Kidney capillary endothelial cell (primary cell): ENCODE data around the gene KRTAP9-6.
"Not testable (repeated sequence)": the region's sequence is repeated elsewhere in the genome, so short reads cannot be mapped to it uniquely, and the experiment has no call there.

Experiments used
- DNase-seq: peaks from one replicate; pipeline ENCODE4 v3.0.0-alpha.2; 2018; ENCODE audit warnings: low spot score

Gene KRTAP9-6

GRCh38 chr17:41265078-41265477 is at the start of gene KRTAP9-6:
KRTAP9-6 (plus strand) TSS chr17:41265378; CDS start chr17:41265378, 0 bp downstream.
- no peak for DNase-seq

GRCh38 chr17:41215681-41216080 is 49.5 kb upstream of the KRTAP9-6 start:
- no peak for DNase-seq

GRCh38 chr17:41223821-41224220 is 41.4 kb upstream of the KRTAP9-6 start:
- DNase-seq, result no peak

- no peak for DNase-seq
These were observed 39.1 kb upstream of the KRTAP9-6 start for GRCh38 chr17:41226051-41226450.

- DNase-seq, result not testable (repeated sequence)
These were observed 38.5 kb upstream of the KRTAP9-6 start, which contains the start of gene KRTAP9-2 for GRCh38 chr17:41226598-41227095. KRTAP9-2 (plus strand) TSS chr17:41226648; CDS start chr17:41226655, 7 bp downstream.

- no peak for DNase-seq
These were observed 35.1 kb upstream of the KRTAP9-6 start for GRCh38 chr17:41230094-41230493.

GRCh38 chr17:41231731-41232130 is 33.4 kb upstream of the KRTAP9-6 start:
- DNase-seq, result no peak

- DNase-seq, result not testable (repeated sequence)
These were observed 32.6 kb upstream of the KRTAP9-6 start, which contains the start of gene KRTAP9-3 for GRCh38 chr17:41232399-41233105. KRTAP9-3 (plus strand) TSS chr17:41232449; CDS start chr17:41232502, 53 bp downstream.

- not testable (repeated sequence) for DNase-seq
These were observed 28.1 kb upstream of the KRTAP9-6 start for GRCh38 chr17:41237116-41237515.

- DNase-seq, result not testable (repeated sequence)
These were observed 27.2 kb upstream of the KRTAP9-6 start, which contains the start of gene KRTAP9-8 for GRCh38 chr17:41237949-41238437. KRTAP9-8 (plus strand) TSS chr17:41237999; CDS start chr17:41238052, 53 bp downstream.

- not testable (repeated sequence) for DNase-seq
These were observed 18.0 kb upstream of the KRTAP9-6 start for GRCh38 chr17:41246995-41247787.

- DNase-seq, result not testable (repeated sequence)
These were observed 15.4 kb upstream of the KRTAP9-6 start, which contains the start of gene KRTAP9-4 for GRCh38 chr17:41249637-41250240. KRTAP9-4 (plus strand) TSS chr17:41249687; CDS start chr17:41249721, 34 bp downstream.

- no peak for DNase-seq
These were observed 13.9 kb upstream of the KRTAP9-6 start for GRCh38 chr17:41251261-41251660.

GRCh38 chr17:41254861-41255260 is 10.3 kb upstream of the KRTAP9-6 start:
- DNase-seq, result no peak

GRCh38 chr17:41255381-41256290 is 9.5 kb upstream of the KRTAP9-6 start, which contains the start of gene KRTAP9-9:
KRTAP9-9 (plus strand) TSS chr17:41255384.
- DNase-seq, result not testable (repeated sequence)

- no peak for DNase-seq
These were observed 8.9 kb upstream of the KRTAP9-6 start for GRCh38 chr17:41256291-41256685.

- no peak for DNase-seq
These were observed 6.8 kb upstream of the KRTAP9-6 start for GRCh38 chr17:41258406-41258805.

GRCh38 chr17:41263212-41263611 is 2.0 kb upstream of the KRTAP9-6 start:
- DNase-seq, result no peak

GRCh38 chr17:41264599-41264998 is 579 bp upstream of the KRTAP9-6 start:
- DNase-seq, result no peak

GRCh38 chr17:41267711-41268110 is 2.5 kb downstream of the KRTAP9-6 start:
- DNase-seq, result no peak

- DNase-seq, result not testable (repeated sequence)
These were observed 6.1 kb downstream of the KRTAP9-6 start for GRCh38 chr17:41271323-41271722.
